OCI-LY1 (cell line): ENCODE data around the gene TKTL2.

Source experiments
- H2AFZ ChIP-seq: fragments of 200-600 bp; sonication (generic), shearing (Covaris generic); 2 replicates; pipeline ENCODE4 v1.6.0; 2014; ENCODE audit warnings: antibody characterized with exemption, mild to moderate bottlenecking, low read length
- H3F3A ChIP-seq: fragments of 200-600 bp; sonication (generic), shearing (Covaris generic); 2 replicates; pipeline ENCODE4 v1.6.0; 2014; ENCODE audit warnings: mild to moderate bottlenecking, antibody characterized with exemption, low read length, moderate library complexity; ENCODE audit not compliant: insufficient read depth
- H3K27ac ChIP-seq: fragments of 200-600 bp; sonication (generic); 2 replicates; pipeline ENCODE4 v1.5.1; 2014; ENCODE audit warnings: low read length, mixed run types, mild to moderate bottlenecking, low read depth; ENCODE audit not compliant: poor library complexity, severe bottlenecking
- H3K27me3 ChIP-seq: fragments of 200-600 bp; sonication (generic); 2 replicates; pipeline ENCODE4 v1.6.0; 2014; ENCODE audit warnings: antibody characterized with exemption, mild to moderate bottlenecking, low read length, moderate library complexity; ENCODE audit not compliant: insufficient read depth
- H3K36me3 ChIP-seq: fragments of 200-600 bp; sonication (generic); 2 replicates; pipeline ENCODE4 v1.6.1; 2014; ENCODE audit warnings: mild to moderate bottlenecking, antibody characterized with exemption, low read length, moderate library complexity, mixed read lengths; ENCODE audit not compliant: insufficient read depth
- H3K4me1 ChIP-seq: fragments of 200-600 bp; sonication (generic); 2 replicates; pipeline ENCODE4 v1.5.1; 2014; ENCODE audit warnings: mild to moderate bottlenecking, low read length, moderate library complexity; ENCODE audit not compliant: insufficient read depth, severe bottlenecking
- H3K4me2 ChIP-seq: fragments of 200-600 bp; sonication (generic), shearing (Covaris generic); 2 replicates; pipeline ENCODE4 v1.6.1; 2014; ENCODE audit warnings: low read length
- H3K4me3 ChIP-seq: fragments of 200-600 bp; sonication (generic); 2 replicates; pipeline ENCODE4 v1.5.1; 2014; ENCODE audit warnings: low read length, low read depth, mild to moderate bottlenecking, mixed read lengths; ENCODE audit not compliant: poor library complexity, severe bottlenecking
- H3K79me2 ChIP-seq: fragments of 200-600 bp; shearing (Covaris generic); 2 replicates; pipeline ENCODE4 v1.6.1; 2016; ENCODE audit warnings: mixed run types, low read length, mixed read lengths; ENCODE audit not compliant: insufficient read depth
- H3K9ac ChIP-seq: fragments of 200-600 bp; sonication (generic), shearing (Covaris generic); 2 replicates; pipeline ENCODE4 v1.6.1; 2014; ENCODE audit warnings: mild to moderate bottlenecking, low read length, mixed read lengths
- H3K9me2 ChIP-seq: fragments of 200-600 bp; sonication (generic), shearing (Covaris generic); 2 replicates; pipeline ENCODE4 v1.6.1; 2014; ENCODE audit warnings: low read depth, mild to moderate bottlenecking, low read length, mixed read lengths
- H3K9me3 ChIP-seq: fragments of 200-600 bp; shearing (Covaris generic); 2 replicates; pipeline ENCODE4 v1.6.1; 2014; ENCODE audit warnings: low read length, mixed read lengths
- H4K20me1 ChIP-seq: fragments of 200-600 bp; sonication (generic), shearing (Covaris generic); 2 replicates; pipeline ENCODE4 v1.6.0; 2016; ENCODE audit warnings: mild to moderate bottlenecking, low read length; ENCODE audit not compliant: insufficient read depth
- EZH2 ChIP-seq: fragments of 200-600 bp; sonication (generic), shearing (Covaris generic); IDR thresholded peaks from 2 replicates; pipeline ENCODE4 v1.8.0; 2017; ENCODE audit warnings: borderline replicate concordance, mixed run types, mild to moderate bottlenecking, antibody characterized with exemption, low read length, moderate library complexity, mixed read lengths
- TF ChIP-seq, protein P1 (sequence below): fragments of 200-600 bp; sonication (generic), shearing (Covaris generic); IDR thresholded peaks from 2 replicates; pipeline ENCODE4 v1.5.1; 2017; ENCODE audit warnings: mild to moderate bottlenecking, antibody characterized with exemption, low read length, moderate library complexity, mixed read lengths

Gene TKTL2

DNA sequence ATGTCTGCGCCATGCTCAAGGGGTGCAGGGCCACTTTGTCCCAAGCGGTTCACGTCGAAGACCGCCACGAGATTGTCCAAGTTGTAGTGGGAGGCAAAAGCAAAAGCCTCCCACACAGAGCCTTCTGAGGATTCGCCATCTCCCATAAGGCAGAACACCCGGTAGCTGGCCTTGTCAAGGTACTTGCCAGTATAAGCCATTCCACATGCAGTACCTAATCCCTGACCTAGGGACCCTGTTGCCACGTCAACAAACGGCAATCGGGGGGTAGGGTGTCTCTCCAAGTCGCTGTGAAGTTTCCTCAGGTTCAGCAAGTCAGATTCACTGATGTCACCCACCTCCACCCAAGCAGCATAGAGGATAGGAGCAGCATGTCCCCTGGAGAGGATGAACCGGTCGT lies 424 bp downstream of the TKTL2 start:
- H3F3A ChIP-seq: no peaks in the 10 kb centered on the region
- no peaks in the 10 kb centered on the region for H3K36me3 ChIP-seq
- H2AFZ ChIP-seq: no peak overlapping the region
- H3K27ac ChIP-seq: no peak overlapping the region
- no peaks in the 10 kb centered on the region for H3K9me3 ChIP-seq
- H3K79me2 ChIP-seq: no peaks in the 10 kb centered on the region
- no peaks in the 10 kb centered on the region for H3K4me1 ChIP-seq
- no peaks in the 10 kb centered on the region for H3K27me3 ChIP-seq
- no peak overlapping the region for H3K9ac ChIP-seq
- H3K4me2 ChIP-seq: no peak overlapping the region
- no peak for TF ChIP-seq EZH2
- TF ChIP-seq, protein P1, sequence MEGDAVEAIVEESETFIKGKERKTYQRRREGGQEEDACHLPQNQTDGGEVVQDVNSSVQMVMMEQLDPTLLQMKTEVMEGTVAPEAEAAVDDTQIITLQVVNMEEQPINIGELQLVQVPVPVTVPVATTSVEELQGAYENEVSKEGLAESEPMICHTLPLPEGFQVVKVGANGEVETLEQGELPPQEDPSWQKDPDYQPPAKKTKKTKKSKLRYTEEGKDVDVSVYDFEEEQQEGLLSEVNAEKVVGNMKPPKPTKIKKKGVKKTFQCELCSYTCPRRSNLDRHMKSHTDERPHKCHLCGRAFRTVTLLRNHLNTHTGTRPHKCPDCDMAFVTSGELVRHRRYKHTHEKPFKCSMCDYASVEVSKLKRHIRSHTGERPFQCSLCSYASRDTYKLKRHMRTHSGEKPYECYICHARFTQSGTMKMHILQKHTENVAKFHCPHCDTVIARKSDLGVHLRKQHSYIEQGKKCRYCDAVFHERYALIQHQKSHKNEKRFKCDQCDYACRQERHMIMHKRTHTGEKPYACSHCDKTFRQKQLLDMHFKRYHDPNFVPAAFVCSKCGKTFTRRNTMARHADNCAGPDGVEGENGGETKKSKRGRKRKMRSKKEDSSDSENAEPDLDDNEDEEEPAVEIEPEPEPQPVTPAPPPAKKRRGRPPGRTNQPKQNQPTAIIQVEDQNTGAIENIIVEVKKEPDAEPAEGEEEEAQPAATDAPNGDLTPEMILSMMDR: no peak
- H4K20me1 ChIP-seq: no peaks in the 10 kb centered on the region
- no peaks in the 10 kb centered on the region for H3K9me2 ChIP-seq
- no peak overlapping the region for H3K4me3 ChIP-seq

DNA sequence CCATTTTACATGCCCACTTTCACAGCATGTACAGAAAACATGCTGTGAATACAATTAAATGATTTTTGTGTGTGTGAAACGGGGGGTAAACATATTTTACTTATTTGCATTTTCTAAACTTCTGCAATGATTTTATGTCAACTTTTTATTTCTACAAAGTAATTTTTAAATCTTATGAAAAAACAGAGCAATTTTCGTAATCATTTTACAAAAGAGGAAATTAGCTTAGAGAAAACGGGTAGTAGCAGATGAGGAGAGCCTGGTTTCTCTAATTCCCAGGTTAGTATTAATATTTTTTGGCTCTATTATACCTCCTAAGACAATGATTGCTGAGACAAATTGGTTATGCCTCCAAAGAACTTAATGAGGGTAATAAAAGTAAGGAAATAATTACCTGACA lies 3.2 kb downstream of the TKTL2 start:
- Histone ChIP-seq H3F3A (no peaks in the 10 kb centered on the region), H3K4me3 (no peak overlapping the region), H3K79me2 (no peaks in the 10 kb centered on the region), H3K9ac (no peak overlapping the region), H3K9me3 (no peaks in the 10 kb centered on the region), H3K4me1 (no peaks in the 10 kb centered on the region), H2AFZ (no peak overlapping the region), H3K27ac (no peak overlapping the region), H3K9me2 (no peaks in the 10 kb centered on the region), H3K27me3 (no peaks in the 10 kb centered on the region), H3K36me3 (no peaks in the 10 kb centered on the region), H3K4me2 (no peak overlapping the region), H4K20me1 (no peaks in the 10 kb centered on the region)
- TF ChIP-seq, protein P1: no peak
- no peak for TF ChIP-seq EZH2

- Histone ChIP-seq H3F3A (no peaks in the 10 kb centered on the region), H4K20me1 (no peaks in the 10 kb centered on the region), H3K4me1 (no peaks in the 10 kb centered on the region), H3K9me2 (no peaks in the 10 kb centered on the region), H3K27me3 (no peaks in the 10 kb centered on the region), H3K27ac (no peak overlapping the region), H3K36me3 (no peaks in the 10 kb centered on the region), H2AFZ (no peak overlapping the region), H3K9me3 (no peaks in the 10 kb centered on the region), H3K4me3 (no peak overlapping the region), H3K9ac (no peak overlapping the region), H3K4me2 (no peak overlapping the region), H3K79me2 (no peaks in the 10 kb centered on the region)
- TF ChIP-seq EZH2: no peak
- TF ChIP-seq, protein P1: no peak
Observed at GRCh38 chr4:163467082-163467770, 6.3 kb downstream of the TKTL2 start.
